UCSD-AML1 (cell line): ENCODE data around the gene MPG.

Source experiments
- DNase-seq: peaks from one replicate; lab custom pipeline; 2025; ENCODE audit not compliant: unreplicated experiment; lab: John Stamatoyannopoulos, UW

The MPG gene

GRCh38 chr16:50769-51591, 27.0 kb upstream of the MPG start:
- DNase-seq, result no peak

- DNase-seq, result peak; percentile 98
These were observed 24.4 kb upstream of the MPG start, which contains the start of the genes POLR3K and SNRNP25 for GRCh38 chr16:53346-54236. Gene POLR3K (minus strand): TSS chr16:53608. CDS start chr16:53586, 22 bp downstream. Gene SNRNP25 (plus strand): TSS chr16:53828. CDS start chr16:54017, 189 bp downstream.

DNA sequence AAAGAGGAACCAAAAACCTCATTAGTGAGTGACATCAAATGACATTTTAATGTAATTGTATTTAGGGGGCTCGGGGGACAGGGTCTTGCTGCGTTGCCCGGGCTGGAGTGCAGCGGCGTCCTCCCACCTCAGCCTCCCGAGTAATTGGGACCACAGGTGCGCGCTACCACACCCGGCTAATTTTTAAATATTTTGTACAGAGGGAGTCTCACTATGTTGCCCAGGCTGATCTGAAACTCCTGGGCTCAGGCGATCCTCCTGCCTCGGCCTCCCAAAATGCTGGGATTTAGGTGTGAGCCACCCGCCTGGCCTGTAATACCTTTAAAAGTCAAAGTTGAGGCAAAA, 23.8 kb upstream of the MPG start:
- DNase-seq, result no peak

- no peak for DNase-seq
These were observed 22.4 kb upstream of the MPG start for GRCh38 chr16:55571-56136.

DNA sequence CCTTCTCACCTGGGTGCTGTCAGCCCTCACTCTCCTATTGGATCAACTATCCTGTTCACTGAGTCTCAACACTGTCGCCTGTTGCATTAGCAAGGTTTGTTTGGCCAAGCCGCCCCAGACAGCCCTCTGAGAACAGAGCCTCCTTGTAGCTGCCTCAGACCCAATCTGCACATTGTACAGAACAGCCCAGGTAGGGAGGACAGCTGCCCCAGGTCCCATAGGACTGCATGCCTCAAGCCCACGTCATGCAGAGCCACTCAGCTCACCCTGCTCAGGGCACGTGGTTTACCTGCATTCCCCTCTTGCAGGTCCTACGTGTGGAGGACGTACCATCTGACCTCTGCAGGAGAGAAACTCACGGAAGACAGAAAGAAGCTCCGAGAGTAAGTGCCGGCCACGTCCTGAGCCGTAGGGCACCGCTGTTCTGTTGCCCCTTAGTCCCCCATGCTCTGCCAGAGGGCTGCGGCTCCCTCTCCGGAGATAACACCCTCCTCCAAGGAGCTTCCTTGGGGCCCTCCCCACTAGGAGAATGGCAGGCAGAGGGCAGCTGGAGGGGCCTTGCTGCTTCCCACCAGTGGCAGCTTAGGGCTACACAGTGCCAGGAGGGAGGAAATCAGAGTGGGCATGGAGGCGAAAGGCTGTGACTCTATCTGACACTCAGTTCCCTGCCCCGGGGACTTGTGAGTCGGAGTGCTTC, 21.6 kb upstream of the MPG start:
- no peak for DNase-seq

- DNase-seq, result no peak
These were observed 20.3 kb upstream of the MPG start for GRCh38 chr16:57711-58110.

GRCh38 chr16:58491-59439, 19.3 kb upstream of the MPG start:
- no peak for DNase-seq

- DNase-seq, result no peak
These were observed 18.5 kb upstream of the MPG start for GRCh38 chr16:59440-60059.

DNA sequence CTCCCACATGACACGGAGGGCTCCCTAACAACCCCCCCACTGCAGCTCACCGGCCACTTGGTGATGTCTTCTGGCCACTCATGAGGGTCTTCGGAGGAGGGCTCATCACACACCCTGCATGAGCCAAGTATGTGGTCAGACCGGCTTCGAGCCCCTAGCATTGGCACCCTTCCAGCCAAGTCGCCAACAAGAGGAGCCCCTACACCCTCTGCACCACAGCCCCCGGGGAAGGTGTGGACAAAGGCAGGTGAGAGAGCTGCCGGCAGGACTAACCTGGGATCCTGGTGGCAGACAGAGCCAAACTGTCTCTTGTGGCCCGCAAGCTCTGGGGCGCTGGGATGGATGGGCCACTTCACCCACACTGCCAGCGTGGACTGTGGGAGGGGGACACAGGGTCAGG, 17.9 kb upstream of the MPG start:
- no peak for DNase-seq

DNA sequence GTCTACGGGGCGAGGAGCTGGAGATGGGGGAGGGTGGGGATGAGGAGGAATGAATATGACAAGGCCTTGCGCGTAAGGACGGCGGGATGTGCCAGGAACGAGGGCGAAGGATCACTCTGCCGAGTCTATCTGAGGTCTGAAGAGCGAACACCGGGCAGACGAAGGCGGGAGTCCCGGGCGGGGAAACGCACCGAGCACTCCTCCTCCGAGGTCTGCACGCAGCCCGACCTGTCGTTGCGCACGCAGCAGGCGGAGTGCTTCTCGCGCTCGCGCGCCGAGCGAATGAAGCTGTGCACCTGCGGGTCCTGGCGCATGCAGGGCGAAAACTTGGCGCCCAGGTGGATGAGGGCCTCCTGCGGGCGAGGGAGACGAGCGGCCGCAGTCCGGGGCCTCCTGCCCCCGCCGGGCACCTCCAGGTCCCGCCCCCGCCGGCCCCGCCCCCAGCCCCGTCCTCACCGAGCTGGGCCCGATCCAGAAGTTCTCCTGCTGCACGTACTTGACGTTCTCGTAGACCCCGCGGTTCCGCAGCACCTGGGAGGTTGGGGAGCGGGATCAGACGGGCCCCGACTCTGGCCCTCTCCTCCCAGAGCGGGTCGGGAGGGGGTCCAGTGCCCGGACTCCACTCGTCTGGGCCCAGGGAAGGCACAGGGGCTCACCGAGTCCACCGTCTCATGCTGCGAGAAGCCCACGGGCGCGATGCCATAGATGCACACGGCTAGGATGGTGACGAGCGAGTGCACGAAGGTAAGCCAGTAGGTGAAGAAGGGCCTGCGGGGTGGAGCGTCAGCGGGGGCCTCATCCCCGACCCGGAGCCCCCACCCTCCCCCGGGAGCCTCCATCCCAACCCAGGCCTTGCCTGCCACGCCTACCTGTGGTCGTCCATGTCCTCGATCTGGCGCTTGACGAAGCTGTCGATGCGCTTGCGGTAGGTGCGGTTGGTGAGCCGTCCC, 16.8 kb upstream of the MPG start:
- no peak for DNase-seq

DNA sequence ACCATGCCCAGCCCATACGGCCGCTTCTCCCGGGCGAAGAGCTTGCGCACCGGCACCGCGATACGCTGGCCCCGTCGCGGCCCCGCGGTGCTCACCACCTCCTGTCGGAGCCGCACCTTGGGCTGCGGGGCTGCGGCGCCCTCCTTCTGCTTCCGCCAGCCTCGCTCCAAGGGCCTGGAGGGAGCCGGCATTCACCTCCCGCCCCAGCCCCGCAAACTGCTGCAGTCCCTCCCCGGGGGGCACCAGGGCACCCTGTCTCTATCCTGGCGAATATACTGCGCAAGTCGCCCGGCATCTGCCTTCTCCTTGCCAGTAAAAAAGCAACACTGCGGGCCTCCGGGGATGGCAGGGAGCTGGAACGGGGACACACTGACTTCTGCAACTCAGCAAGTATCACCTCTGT, 16.1 kb upstream of the MPG start:
- DNase-seq, result no peak

- DNase-seq, result no peak
These were observed 15.6 kb upstream of the MPG start for GRCh38 chr16:62283-62967.

GRCh38 chr16:62968-63391, 15.0 kb upstream of the MPG start:
- DNase-seq, result no peak

- DNase-seq, result no peak
These were observed 14.6 kb upstream of the MPG start for GRCh38 chr16:63466-63865.

DNA sequence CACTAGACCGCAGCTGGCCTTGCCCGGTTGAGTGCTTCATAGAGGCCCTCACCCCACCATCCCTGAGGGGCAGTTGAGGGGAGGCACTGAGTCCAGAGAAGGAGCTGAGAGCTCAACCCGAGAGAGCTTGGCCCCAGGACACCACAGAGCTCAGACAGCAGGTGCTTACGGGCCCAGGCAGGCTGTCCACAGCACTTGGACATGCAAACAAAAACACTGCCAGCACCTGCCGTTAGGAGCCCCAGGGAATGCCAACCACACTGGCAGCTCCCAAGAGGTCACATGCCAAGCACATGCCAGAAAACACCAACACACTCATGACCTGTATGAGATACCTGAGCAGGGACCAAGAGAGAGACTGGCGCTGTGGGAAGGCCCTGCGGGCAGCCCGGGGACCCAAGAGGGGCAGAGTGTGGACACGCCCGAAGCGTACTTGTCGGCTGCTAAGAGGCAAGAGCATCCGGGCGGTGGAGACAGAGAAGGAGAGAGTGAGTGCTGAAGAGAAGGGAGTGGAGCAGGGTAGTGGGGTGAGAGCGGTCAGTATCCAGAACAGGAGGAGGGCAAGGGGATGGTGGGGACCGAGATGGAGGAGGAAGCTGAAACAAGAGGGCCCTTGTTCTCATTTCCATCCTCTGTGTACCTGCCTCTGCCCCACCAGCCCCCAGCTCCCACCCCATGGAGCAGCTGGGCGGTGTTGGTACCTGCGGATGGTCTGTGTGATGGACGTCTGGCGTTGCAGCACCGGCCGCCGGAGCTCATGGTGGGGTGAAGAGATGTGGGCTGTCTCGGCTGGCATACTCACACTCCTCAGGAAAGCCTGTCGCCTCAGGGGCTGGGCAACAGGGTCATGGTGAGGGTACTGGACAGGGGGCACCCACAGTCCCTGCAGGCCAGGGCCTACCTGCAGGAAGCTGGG, 13.8 kb upstream of the MPG start:
- no peak for DNase-seq

DNA sequence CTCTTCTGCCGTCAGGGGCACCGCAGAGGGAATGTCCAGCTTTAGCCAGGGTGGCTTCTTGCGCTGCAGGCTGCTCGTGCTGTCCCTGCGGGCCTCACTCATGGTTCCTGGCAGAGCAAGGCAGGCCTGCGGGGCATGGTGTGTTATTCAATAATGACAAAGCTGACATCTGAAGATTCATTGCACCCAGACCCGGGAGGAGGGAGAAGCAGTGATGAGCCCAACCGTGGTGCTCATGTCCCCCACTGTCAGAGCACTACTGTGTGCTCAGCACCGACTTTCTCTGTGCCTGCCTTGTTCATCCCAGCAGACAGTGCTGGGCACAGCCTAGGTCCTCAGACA, 13.1 kb upstream of the MPG start:
- DNase-seq, result no peak

- peak; percentile 87 for DNase-seq
These were observed 12.3 kb upstream of the MPG start for GRCh38 chr16:65745-66144.
